HuH-7 (cell line): ENCODE results near the gene KDSR.

Source experiments
- DNase-seq: peaks from one replicate; pipeline ENCODE4 v3.0.0; 2011; ENCODE audit warnings: low spot score

The KDSR gene

GRCh38 chr18:63321291-63321690 lies 45.7 kb downstream of the KDSR start:
- no peak for DNase-seq

DNA sequence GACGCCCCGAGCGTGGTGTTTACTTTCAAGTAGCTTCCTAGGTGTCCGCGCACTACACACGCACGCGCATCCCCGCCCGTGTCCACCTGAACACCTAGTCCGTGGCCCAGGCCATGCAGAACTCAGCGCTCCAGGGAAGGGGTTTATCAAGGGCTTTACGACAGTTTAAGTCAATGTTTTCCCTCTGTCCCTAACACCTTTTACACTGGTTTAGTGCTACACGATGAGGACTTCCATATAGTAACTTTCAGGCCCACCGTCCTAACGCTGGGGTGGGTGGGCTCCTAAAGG lies 46.1 kb downstream of the KDSR start:
- DNase-seq: no peak

DNA sequence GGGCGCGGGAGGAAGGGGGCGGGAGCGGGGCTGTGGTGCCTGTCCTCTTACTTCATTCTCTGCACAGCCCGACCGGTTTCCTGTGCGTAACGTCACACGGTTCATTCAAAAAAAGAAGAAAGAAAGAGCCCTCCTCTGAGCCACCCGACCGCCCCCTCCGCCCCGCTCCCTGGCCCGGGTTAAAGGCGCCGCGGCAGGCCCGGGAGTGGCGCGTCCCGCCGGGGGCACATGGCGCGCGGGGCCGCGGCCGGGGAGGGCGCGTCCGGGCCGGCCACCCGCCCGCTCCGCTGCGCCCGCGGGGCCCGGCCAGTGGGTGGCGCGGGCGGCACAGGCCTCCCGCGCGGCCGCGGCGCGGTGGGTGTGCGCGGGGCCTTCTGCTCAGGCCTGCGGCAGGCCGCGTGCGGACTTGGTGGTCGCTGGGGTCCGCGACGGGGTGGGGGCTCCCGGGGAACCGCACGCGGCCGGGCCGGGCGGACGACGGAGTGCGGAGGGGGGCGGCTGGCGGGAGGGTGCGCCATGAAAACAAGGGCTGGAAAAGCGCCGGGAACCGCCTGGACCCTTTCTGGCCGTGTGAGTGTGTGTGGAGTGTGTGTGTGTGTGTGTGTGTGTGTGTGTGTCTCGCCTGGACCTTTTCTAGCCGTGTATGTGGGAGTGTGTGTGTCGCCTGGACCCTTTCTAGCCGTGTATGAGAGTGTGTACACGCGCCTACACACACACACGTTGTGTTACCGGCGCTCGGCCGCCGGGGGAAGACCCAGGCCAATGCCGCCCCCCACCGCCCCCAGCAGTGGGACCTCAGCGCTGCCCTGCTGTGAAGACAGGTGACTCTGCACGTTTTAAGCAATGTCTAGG lies 46.7 kb downstream of the KDSR start:
- peak; percentile 43 for DNase-seq

DNA sequence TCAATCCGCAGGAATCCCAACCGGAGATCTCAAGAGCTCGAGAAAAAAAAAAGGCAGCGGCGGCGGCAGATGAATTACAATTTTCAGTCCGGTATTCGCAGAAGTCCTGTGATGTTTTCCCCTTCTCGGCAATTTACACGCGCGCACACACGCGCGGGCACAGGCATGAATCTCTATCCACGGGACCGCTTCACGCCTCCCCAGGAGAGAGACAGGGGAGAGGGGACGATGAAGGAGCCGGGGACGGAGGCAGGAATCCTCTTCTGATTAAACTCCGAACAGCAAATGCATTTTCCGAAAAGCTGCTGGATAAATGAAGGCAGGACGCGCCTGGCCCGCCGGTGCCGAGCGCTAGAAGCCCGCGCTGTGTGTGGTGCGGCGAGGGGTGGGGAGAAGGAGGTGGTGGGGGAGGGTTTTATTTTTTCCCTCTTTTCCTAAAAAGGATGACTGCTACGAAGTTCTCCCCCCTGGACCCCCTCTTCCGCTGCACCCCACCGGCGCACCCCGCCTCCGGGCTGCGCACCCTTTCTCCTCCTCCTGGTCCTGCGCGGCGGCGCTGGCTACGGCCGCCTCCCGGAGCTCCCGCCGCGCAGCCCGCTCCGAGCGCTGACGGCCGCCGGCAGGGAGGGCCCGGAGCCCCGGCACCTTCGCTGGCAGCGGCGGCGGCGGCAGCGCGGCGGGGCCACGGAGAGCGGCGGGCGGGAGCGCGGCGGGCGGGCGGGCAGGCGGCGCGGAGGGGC lies 47.5 kb downstream of the KDSR start, which contains the start of gene BCL2:
BCL2 (minus strand) TSS at position 387 of the 740 bp plus-strand sequence.
- DNase-seq: no peak

DNA sequence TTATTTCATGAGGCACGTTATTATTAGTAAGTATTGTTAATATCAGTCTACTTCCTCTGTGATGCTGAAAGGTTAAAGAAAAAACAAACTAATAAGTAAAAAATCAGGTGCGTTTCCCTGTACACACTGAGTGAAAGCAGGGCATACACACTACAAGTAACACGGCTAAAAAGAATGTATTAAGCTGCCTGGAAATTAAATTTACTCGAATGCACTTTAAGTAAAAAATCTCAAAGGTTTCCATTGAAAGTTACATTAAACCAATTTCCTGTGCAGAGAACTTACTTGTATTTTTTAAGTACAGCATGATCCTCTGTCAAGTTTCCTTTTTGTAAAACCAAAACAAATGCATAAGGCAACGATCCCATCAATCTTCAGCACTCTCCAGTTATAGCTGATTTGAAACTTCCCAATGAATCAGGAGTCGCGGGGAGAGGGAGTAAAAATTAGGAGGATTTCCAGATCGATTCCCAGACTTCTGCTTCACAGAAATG lies 48.1 kb downstream of the KDSR start:
- DNase-seq: no peak

- no peak for DNase-seq
These were observed 48.8 kb downstream of the KDSR start for GRCh38 chr18:63317982-63318888.

DNA sequence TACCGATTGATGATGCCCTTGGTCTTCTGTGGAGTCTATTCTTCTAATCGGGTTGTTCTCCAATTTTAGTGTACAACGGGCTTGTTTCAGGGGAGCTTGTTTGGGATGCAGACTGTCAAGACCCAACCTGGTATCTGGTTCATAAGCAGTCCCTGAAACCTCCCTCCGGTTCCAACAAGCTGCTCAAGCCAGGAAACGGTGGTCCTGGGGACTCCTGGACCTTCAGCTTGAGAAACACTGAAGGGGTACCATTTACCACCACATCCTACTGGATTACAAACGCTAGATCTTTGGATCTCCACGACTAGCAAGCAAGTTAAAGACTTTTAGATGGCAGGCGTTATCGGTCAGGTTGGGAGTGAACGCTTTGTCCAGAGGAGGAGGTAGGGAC lies 49.5 kb downstream of the KDSR start:
- no peak for DNase-seq

GRCh38 chr18:63316612-63317555 lies 50.1 kb downstream of the KDSR start:
- DNase-seq: no peak

DNA sequence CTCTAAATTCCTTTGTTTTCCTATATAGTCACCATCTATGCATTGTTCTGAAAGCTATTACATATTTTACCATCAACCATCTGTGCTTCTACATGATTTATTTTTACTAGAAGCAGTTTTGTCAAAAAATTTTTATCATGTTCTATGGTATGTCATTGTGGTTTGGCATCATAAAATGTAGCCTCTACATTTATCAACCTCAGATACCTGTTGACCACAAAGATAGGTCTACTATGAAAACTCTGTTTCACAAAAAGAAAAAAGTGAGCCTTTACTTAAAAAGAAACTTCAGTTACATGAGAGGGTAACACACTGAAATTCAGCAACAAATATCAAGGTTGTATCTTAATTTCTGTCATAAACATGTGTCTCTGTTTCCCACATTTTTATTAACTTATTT lies 51.1 kb downstream of the KDSR start:
- no peak for DNase-seq

GRCh38 chr18:63315131-63315662 lies 51.8 kb downstream of the KDSR start:
- DNase-seq: no peak

- DNase-seq: no peak
These were observed 52.8 kb downstream of the KDSR start for GRCh38 chr18:63314062-63314790.

GRCh38 chr18:63313396-63313917 lies 53.5 kb downstream of the KDSR start:
- DNase-seq: no peak

GRCh38 chr18:63312737-63313395 lies 54.1 kb downstream of the KDSR start:
- no peak for DNase-seq

- no peak for DNase-seq
These were observed 55.0 kb downstream of the KDSR start for GRCh38 chr18:63312019-63312409.

DNA sequence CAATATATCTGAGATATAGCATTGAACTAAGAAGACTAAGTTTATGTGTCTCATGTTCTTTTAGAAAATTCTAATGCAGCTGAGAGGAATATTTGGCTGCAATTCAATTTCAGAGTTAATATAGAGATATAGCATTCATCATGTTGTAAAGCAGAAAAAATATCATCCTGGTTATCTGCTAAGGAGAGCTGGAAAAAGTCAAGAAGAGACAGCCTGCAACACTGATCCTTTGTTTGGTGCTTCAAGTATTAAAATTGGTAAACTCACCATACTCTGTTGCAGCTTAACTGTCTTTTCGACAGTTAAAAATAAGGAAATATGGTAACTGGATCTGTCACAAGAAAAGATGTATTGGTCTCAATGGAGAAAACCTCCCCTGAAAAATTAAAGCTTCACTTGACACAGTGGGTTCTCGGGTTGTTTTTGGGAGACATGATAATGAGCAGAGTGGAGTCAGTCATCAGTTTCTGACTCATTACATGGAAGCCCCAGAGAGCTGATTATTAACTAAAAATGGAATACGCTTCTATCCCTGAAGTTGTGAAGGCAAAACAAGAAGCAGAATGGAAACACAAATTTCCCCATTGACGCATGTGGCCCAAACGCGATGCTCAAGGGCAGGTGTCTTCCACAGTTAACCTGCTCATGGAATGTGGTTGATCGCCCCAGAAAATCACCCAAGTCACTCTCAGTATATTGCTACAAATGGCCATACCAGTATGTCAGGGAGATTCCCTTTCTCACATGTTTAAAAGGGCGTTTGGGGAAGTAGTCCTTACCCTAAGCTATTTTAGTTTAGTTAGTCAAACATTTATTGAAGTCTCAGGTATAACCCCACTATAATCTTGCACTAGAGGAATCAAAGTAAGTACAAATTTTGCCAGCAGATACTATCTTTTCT lies 55.6 kb downstream of the KDSR start:
- no peak for DNase-seq

- DNase-seq: no peak
These were observed 57.6 kb downstream of the KDSR start for GRCh38 chr18:63309422-63309821.

DNA sequence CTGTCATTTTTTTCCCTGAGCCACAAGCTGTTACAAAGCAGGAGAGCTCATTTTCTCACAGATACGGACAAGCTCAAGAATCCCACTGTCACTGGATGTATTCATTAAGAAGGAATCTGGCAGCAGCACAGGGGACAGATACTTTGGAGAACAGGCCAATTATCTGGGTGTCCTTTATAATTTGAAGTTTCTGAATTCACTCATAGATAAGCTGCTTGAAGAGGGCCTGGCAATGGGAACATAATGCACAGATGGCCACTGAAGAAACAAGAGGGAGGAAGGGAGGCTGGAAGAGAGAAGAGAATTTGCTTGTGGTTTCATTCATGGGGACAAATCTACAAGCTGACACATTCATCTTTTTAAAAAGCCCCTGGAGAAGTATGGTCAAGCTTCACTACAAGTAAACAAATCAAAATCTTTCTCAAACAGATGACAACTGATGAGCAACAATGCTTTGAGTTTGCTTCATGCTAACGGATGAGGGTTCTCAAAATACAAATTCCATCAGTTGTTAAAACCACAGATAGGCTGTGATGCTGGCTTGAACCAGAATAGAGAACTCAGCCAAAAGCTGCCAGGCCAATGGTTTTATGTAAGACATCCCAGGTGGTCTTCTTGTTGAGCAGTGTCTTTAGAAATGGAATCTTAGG lies 59.3 kb downstream of the KDSR start:
- no peak for DNase-seq
